GM08714 (cell line): ENCODE results near the gene TEK.

Experiments used
- H3K4me3 ChIP-seq: fragments of 200-500 bp; sonication (Bioruptor generic); 2 replicates; pipeline ENCODE4 v1.5.1; 2014; ENCODE audit warnings: mild to moderate bottlenecking, low read length, inconsistent platforms
- ZNF274 ChIP-seq: IDR thresholded peaks from 2 replicates; pipeline ENCODE4 v1.6.1; 2012; ENCODE audit warnings: mild to moderate bottlenecking, low read depth, low read length

The TEK gene

GRCh38 chr9:27145143-27145542 is 36.1 kb downstream of the TEK start:
- TF ChIP-seq ZNF274, result no peak
- H3K4me3 ChIP-seq, result no peak overlapping the region

GRCh38 chr9:27149651-27150050 is 40.6 kb downstream of the TEK start:
- H3K4me3 ChIP-seq, result no peak overlapping the region
- no peak for TF ChIP-seq ZNF274

GRCh38 chr9:27150746-27151406 is 41.9 kb downstream of the TEK start:
- no peak overlapping the region for H3K4me3 ChIP-seq
- TF ChIP-seq ZNF274, result no peak

- H3K4me3 ChIP-seq, result no peak overlapping the region
- TF ChIP-seq ZNF274, result no peak
These were observed 42.8 kb downstream of the TEK start for GRCh38 chr9:27151693-27152404.

GRCh38 chr9:27152405-27152718 is 43.3 kb downstream of the TEK start:
- no peak for TF ChIP-seq ZNF274
- no peak overlapping the region for H3K4me3 ChIP-seq

GRCh38 chr9:27154908-27155307 is 45.9 kb downstream of the TEK start:
- no peak for TF ChIP-seq ZNF274

GRCh38 chr9:27157097-27157496 is 48.1 kb downstream of the TEK start:
- H3K4me3 ChIP-seq, result no peak overlapping the region
- no peak for TF ChIP-seq ZNF274

More at GRCh38 chr9:27154908-27155307, 45.9 kb downstream of the TEK start:
- no peak overlapping the region for H3K4me3 ChIP-seq

GRCh38 chr9:27157736-27158135 is 48.7 kb downstream of the TEK start:
- H3K4me3 ChIP-seq, result no peak overlapping the region

GRCh38 chr9:27160636-27161035 is 51.6 kb downstream of the TEK start:
- TF ChIP-seq ZNF274, result no peak
- no peak overlapping the region for H3K4me3 ChIP-seq

More at GRCh38 chr9:27157736-27158135, 48.7 kb downstream of the TEK start:
- no peak for TF ChIP-seq ZNF274

- TF ChIP-seq ZNF274, result no peak
- no peak overlapping the region for H3K4me3 ChIP-seq
These were observed 53.0 kb downstream of the TEK start for GRCh38 chr9:27162045-27162444.

- no peak overlapping the region for H3K4me3 ChIP-seq
- TF ChIP-seq ZNF274, result no peak
These were observed 56.0 kb downstream of the TEK start for GRCh38 chr9:27165068-27165467.

GRCh38 chr9:27165670-27166069 is 56.6 kb downstream of the TEK start:
- no peak for TF ChIP-seq ZNF274

GRCh38 chr9:27168496-27168895 is 59.5 kb downstream of the TEK start:
- no peak for TF ChIP-seq ZNF274
- no peak overlapping the region for H3K4me3 ChIP-seq

More at GRCh38 chr9:27165670-27166069, 56.6 kb downstream of the TEK start:
- H3K4me3 ChIP-seq, result no peak overlapping the region

- no peak for TF ChIP-seq ZNF274
- no peak overlapping the region for H3K4me3 ChIP-seq
These were observed 59.9 kb downstream of the TEK start for GRCh38 chr9:27168951-27169350.

GRCh38 chr9:27176971-27177370 is 67.9 kb downstream of the TEK start:
- H3K4me3 ChIP-seq, result no peak overlapping the region
- no peak for TF ChIP-seq ZNF274

- no peak overlapping the region for H3K4me3 ChIP-seq
- no peak for TF ChIP-seq ZNF274
These were observed 70.3 kb downstream of the TEK start for GRCh38 chr9:27179245-27179865.
